Testis (tissue), 2 donors: ENCODE measurements around the gene UBL5.

Source experiments
- CTCF ChIP-seq, 3 experiments: fragments of 450-650 bp in 2 of 3; fragments of 200-600 bp in 1 of 3; sonication (generic) in 1 of 3; IDR thresholded peaks; one replicate each; pipeline ENCODE4 v1.5.1; 2016 to 2019; ENCODE audit warnings: antibody characterized with exemption in 3 of 3, mild to moderate bottlenecking in 2 of 3, moderate library complexity in 1 of 3
- POLR2A ChIP-seq: fragments of 450-650 bp; IDR thresholded peaks from one replicate; pipeline ENCODE4 v1.6.1; 2017; ENCODE audit warnings: antibody characterized with exemption, mild to moderate bottlenecking, moderate library complexity

GRCh38 chr19:9791552-9792205, 36.0 kb upstream of the UBL5 start:
- TF ChIP-seq CTCF (IDR thresholded peaks at IDR 0.05) (no peak), POLR2A (no peak)
